ENCODE results near the gene TESMIN. TPM values are rescaled to one million over a fixed set of nuclear protein-coding genes. Genes with fewer than 3 reads are reported as not detected.

TESMIN gene
- total RNA-seq, 1 experiment from 2014 or later = 78.8 TPM

DNA sequence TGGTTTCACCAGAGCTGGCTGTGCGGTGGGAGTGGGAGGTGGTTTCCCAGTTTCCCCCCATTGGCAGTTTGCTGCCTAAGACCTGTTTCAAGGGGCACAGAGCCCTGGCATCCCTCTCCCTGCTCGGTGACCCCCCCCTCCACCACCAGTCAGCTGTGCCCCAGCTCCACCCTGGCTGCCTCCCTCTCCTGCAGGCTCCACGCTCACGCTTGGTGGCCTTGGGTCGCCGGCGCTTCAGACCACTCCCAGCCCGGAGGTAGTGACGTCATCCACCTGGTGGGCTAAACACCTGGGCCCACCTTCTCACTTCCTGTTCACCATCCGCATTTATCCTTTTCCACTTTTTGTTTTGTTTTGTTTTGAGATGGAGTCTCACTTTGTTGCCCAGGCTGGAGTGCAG, 59.2 kb downstream of the TESMIN start:
- Mint-ChIP-seq H3K36me3 (peaks cover 29% of the 10 kb centered on the region), H3K4me1 (peaks cover 53% of the 10 kb centered on the region), H3K9me3 (peaks cover 13% of the 10 kb centered on the region), H3K27me3 (ENCODE audit: low read depth) (no peaks in the 10 kb centered on the region; the same call in 1 of the 2 replicates), H3K4me3 (no peak overlapping the region), H3K27ac (no peak overlapping the region)
- no peak for DNase-seq (ENCODE audit: low spot score)
- ChIA-PET POLR2A (no interaction called here), CTCF (interaction anchor here (1.2 to 1.3 kb wide), 2 partner anchors 57 to 59 kb away, joined by 5 to 7 read pairs; no protein-coding TSS in a partner anchor)
- ATAC-seq = no peak
- TF ChIP-seq, protein P1, sequence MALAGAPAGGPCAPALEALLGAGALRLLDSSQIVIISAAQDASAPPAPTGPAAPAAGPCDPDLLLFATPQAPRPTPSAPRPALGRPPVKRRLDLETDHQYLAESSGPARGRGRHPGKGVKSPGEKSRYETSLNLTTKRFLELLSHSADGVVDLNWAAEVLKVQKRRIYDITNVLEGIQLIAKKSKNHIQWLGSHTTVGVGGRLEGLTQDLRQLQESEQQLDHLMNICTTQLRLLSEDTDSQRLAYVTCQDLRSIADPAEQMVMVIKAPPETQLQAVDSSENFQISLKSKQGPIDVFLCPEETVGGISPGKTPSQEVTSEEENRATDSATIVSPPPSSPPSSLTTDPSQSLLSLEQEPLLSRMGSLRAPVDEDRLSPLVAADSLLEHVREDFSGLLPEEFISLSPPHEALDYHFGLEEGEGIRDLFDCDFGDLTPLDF (CRISPR knock-in tag; IDR thresholded peaks at IDR 0.05) = no peak
- no peak for TF ChIP-seq ZNF263 (CRISPR knock-in tag; IDR thresholded peaks at IDR 0.05; ENCODE audit: low read depth)
- TF ChIP-seq, protein P2, sequence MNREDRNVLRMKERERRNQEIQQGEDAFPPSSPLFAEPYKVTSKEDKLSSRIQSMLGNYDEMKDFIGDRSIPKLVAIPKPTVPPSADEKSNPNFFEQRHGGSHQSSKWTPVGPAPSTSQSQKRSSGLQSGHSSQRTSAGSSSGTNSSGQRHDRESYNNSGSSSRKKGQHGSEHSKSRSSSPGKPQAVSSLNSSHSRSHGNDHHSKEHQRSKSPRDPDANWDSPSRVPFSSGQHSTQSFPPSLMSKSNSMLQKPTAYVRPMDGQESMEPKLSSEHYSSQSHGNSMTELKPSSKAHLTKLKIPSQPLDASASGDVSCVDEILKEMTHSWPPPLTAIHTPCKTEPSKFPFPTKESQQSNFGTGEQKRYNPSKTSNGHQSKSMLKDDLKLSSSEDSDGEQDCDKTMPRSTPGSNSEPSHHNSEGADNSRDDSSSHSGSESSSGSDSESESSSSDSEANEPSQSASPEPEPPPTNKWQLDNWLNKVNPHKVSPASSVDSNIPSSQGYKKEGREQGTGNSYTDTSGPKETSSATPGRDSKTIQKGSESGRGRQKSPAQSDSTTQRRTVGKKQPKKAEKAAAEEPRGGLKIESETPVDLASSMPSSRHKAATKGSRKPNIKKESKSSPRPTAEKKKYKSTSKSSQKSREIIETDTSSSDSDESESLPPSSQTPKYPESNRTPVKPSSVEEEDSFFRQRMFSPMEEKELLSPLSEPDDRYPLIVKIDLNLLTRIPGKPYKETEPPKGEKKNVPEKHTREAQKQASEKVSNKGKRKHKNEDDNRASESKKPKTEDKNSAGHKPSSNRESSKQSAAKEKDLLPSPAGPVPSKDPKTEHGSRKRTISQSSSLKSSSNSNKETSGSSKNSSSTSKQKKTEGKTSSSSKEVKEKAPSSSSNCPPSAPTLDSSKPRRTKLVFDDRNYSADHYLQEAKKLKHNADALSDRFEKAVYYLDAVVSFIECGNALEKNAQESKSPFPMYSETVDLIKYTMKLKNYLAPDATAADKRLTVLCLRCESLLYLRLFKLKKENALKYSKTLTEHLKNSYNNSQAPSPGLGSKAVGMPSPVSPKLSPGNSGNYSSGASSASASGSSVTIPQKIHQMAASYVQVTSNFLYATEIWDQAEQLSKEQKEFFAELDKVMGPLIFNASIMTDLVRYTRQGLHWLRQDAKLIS (CRISPR knock-in tag; IDR thresholded peaks at IDR 0.05; ENCODE audit: borderline replicate concordance) = no peak
- TF ChIP-seq, protein P3, sequence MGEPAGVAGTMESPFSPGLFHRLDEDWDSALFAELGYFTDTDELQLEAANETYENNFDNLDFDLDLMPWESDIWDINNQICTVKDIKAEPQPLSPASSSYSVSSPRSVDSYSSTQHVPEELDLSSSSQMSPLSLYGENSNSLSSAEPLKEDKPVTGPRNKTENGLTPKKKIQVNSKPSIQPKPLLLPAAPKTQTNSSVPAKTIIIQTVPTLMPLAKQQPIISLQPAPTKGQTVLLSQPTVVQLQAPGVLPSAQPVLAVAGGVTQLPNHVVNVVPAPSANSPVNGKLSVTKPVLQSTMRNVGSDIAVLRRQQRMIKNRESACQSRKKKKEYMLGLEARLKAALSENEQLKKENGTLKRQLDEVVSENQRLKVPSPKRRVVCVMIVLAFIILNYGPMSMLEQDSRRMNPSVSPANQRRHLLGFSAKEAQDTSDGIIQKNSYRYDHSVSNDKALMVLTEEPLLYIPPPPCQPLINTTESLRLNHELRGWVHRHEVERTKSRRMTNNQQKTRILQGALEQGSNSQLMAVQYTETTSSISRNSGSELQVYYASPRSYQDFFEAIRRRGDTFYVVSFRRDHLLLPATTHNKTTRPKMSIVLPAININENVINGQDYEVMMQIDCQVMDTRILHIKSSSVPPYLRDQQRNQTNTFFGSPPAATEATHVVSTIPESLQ (CRISPR knock-in tag; IDR thresholded peaks at IDR 0.05) = no peak
- TF ChIP-seq TP53 (CRISPR knock-in tag; IDR thresholded peaks at IDR 0.05) = no peak
- no peak for TF ChIP-seq FOXJ3 (CRISPR knock-in tag; IDR thresholded peaks at IDR 0.05; ENCODE audit: borderline replicate concordance)
- no peak for TF ChIP-seq ZNF138 (CRISPR knock-in tag; conservative IDR thresholded peaks at IDR 0.05)
- TF ChIP-seq ESRRA (CRISPR knock-in tag; IDR thresholded peaks at IDR 0.05; ENCODE audit: borderline replicate concordance) = no peak
- TF ChIP-seq, protein P4, sequence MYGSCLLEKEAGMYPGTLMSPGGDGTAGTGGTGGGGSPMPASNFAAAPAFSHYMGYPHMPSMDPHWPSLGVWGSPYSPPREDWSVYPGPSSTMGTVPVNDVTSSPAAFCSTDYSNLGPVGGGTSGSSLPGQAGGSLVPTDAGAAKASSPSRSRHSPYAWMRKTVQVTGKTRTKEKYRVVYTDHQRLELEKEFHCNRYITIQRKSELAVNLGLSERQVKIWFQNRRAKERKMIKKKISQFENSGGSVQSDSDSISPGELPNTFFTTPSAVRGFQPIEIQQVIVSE (CRISPR knock-in tag; IDR thresholded peaks at IDR 0.05; ENCODE audit: borderline replicate concordance) = no peak
- TF ChIP-seq, protein P5, sequence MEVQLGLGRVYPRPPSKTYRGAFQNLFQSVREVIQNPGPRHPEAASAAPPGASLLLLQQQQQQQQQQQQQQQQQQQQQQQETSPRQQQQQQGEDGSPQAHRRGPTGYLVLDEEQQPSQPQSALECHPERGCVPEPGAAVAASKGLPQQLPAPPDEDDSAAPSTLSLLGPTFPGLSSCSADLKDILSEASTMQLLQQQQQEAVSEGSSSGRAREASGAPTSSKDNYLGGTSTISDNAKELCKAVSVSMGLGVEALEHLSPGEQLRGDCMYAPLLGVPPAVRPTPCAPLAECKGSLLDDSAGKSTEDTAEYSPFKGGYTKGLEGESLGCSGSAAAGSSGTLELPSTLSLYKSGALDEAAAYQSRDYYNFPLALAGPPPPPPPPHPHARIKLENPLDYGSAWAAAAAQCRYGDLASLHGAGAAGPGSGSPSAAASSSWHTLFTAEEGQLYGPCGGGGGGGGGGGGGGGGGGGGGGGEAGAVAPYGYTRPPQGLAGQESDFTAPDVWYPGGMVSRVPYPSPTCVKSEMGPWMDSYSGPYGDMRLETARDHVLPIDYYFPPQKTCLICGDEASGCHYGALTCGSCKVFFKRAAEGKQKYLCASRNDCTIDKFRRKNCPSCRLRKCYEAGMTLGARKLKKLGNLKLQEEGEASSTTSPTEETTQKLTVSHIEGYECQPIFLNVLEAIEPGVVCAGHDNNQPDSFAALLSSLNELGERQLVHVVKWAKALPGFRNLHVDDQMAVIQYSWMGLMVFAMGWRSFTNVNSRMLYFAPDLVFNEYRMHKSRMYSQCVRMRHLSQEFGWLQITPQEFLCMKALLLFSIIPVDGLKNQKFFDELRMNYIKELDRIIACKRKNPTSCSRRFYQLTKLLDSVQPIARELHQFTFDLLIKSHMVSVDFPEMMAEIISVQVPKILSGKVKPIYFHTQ (CRISPR knock-in tag; IDR thresholded peaks at IDR 0.05) = no peak
- TF ChIP-seq, protein P6, sequence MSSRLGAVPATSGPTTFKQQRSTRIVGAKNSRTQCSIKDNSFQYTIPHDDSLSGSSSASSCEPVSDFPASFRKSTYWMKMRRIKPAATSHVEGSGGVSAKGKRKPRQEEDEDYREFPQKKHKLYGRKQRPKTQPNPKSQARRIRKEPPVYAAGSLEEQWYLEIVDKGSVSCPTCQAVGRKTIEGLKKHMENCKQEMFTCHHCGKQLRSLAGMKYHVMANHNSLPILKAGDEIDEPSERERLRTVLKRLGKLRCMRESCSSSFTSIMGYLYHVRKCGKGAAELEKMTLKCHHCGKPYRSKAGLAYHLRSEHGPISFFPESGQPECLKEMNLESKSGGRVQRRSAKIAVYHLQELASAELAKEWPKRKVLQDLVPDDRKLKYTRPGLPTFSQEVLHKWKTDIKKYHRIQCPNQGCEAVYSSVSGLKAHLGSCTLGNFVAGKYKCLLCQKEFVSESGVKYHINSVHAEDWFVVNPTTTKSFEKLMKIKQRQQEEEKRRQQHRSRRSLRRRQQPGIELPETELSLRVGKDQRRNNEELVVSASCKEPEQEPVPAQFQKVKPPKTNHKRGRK (CRISPR knock-in tag; IDR thresholded peaks at IDR 0.05; ENCODE audit: borderline replicate concordance) = no peak
- TF ChIP-seq, protein P7, sequence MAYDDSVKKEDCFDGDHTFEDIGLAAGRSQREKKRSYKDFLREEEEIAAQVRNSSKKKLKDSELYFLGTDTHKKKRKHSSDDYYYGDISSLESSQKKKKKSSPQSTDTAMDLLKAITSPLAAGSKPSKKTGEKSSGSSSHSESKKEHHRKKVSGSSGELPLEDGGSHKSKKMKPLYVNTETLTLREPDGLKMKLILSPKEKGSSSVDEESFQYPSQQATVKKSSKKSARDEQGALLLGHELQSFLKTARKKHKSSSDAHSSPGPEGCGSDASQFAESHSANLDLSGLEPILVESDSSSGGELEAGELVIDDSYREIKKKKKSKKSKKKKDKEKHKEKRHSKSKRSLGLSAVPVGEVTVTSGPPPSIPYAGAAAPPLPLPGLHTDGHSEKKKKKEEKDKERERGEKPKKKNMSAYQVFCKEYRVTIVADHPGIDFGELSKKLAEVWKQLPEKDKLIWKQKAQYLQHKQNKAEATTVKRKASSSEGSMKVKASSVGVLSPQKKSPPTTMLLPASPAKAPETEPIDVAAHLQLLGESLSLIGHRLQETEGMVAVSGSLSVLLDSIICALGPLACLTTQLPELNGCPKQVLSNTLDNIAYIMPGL (CRISPR knock-in tag; IDR thresholded peaks at IDR 0.05) = no peak
- no peak for TF ChIP-seq OVOL2 (CRISPR knock-in tag; IDR thresholded peaks at IDR 0.05; ENCODE audit: borderline replicate concordance)
- no peak for TF ChIP-seq ZNF317 (CRISPR knock-in tag; IDR thresholded peaks at IDR 0.05; ENCODE audit: borderline replicate concordance, low read depth)
- TF ChIP-seq, protein P8, sequence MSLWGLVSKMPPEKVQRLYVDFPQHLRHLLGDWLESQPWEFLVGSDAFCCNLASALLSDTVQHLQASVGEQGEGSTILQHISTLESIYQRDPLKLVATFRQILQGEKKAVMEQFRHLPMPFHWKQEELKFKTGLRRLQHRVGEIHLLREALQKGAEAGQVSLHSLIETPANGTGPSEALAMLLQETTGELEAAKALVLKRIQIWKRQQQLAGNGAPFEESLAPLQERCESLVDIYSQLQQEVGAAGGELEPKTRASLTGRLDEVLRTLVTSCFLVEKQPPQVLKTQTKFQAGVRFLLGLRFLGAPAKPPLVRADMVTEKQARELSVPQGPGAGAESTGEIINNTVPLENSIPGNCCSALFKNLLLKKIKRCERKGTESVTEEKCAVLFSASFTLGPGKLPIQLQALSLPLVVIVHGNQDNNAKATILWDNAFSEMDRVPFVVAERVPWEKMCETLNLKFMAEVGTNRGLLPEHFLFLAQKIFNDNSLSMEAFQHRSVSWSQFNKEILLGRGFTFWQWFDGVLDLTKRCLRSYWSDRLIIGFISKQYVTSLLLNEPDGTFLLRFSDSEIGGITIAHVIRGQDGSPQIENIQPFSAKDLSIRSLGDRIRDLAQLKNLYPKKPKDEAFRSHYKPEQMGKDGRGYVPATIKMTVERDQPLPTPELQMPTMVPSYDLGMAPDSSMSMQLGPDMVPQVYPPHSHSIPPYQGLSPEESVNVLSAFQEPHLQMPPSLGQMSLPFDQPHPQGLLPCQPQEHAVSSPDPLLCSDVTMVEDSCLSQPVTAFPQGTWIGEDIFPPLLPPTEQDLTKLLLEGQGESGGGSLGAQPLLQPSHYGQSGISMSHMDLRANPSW (CRISPR knock-in tag; conservative IDR thresholded peaks at IDR 0.05; ENCODE audit: low read depth) = no peak
